IPS-15b (cell line): Measurements from ENCODE around the gene CD164L2.
A peak's percentile ranks its signal among the peaks of the same experiment; 100 is the strongest.
"Not testable (repeated sequence)": the region's sequence is repeated elsewhere in the genome, so short reads cannot be mapped to it uniquely, and the experiment has no call there.

Experiments
- H3K27me3 ChIP-seq: one replicate; pipeline ENCODE4 v1.6.1; 2013; ENCODE audit warnings: low read length; ENCODE audit not compliant: control insufficient read depth, insufficient read depth
- H3K36me3 ChIP-seq: one replicate; pipeline ENCODE4 v1.6.1; 2013; ENCODE audit warnings: low read length; ENCODE audit not compliant: control insufficient read depth, insufficient read depth
- H3K4me1 ChIP-seq: one replicate; pipeline ENCODE4 v1.6.1; 2013; ENCODE audit warnings: mild to moderate bottlenecking, low read length; ENCODE audit not compliant: control insufficient read depth, insufficient read depth
- H3K4me3 ChIP-seq: one replicate; pipeline ENCODE4 v1.5.1; 2013; ENCODE audit warnings: low read depth, low read length
- H3K9ac ChIP-seq: one replicate; pipeline ENCODE4 v1.6.1; 2013; ENCODE audit warnings: low read depth, mild to moderate bottlenecking, low read length
- H3K9me3 ChIP-seq: one replicate; pipeline ENCODE4 v1.6.1; 2013; ENCODE audit warnings: mild to moderate bottlenecking, low read length; ENCODE audit not compliant: control insufficient read depth, insufficient read depth

Gene CD164L2

DNA sequence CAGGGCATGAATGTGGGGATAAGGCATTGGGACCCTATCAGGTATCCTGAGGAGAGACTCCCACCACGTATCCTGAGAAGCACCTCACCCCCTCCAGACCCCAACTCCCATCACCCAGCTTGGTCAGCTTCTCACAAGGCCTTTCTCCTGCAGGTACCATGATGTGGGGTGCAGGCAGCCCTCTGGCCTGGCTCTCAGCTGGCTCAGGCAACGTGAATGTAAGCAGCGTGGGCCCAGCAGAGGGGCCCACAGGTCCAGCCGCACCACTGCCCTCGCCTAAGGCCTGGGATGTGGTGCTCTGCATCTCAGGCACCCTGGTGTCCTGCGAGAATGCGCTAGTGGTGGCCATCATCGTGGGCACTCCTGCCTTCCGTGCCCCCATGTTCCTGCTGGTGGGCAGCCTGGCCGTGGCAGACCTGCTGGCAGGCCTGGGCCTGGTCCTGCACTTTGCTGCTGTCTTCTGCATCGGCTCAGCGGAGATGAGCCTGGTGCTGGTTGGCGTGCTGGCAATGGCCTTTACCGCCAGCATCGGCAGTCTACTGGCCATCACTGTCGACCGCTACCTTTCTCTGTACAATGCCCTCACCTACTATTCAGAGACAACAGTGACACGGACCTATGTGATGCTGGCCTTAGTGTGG, 10.6 kb upstream of the CD164L2 start:
- H3K27me3 ChIP-seq, result no peaks in the 10 kb centered on the region
- peaks cover 9% of the 10 kb centered on the region for H3K36me3 ChIP-seq
- H3K9me3 ChIP-seq, result no peaks in the 10 kb centered on the region
- peak overlapping the region; percentile 90 for H3K4me3 ChIP-seq
- no peak overlapping the region for H3K9ac ChIP-seq
- peaks cover 10% of the 10 kb centered on the region for H3K4me1 ChIP-seq

DNA sequence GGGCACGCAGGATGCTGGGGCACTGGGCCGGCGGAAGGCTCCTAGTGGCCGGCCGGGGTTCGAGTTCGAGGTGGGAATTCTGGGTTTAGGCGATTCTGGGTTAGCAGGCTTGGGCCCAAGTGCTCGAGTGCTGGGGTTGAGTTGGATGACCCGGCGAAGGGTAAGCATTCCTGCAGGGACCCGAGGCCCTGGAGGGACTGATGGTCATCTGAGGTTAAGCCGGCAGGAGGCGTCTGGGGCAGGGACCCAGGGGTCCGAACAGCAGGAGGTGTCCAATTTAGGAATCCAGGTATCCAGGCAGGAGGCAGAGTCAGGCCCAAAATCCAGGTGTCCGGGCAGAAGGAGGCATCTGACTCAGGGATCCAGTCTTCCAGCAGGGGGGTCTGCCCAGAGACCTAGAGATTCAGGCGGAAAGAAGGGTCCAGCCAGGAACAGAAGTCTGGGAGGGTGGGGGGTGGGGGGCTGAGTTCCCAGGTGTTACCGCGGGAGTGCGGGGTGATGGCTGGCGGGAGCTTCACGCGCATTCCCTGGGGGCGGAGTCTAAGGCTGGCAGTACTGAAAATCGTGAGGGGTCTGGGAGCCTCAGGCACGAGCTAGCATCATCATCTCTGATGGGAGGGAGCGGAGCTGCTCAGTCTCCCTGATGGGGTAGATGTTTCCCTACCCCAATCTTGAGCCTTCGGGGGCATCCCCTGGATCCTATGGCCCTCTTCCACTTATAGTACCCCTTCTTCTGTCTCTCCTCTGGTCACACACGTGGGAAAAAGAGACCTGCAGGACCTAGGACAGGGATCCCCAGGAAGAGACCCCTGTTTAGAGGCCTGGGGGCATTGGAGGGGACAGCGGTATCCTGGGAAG, 9.9 kb upstream of the CD164L2 start:
- H3K4me1 ChIP-seq, result peaks cover 8% of the 10 kb centered on the region
- H3K36me3 ChIP-seq, result peaks cover 9% of the 10 kb centered on the region
- H3K27me3 ChIP-seq, result no peaks in the 10 kb centered on the region
- H3K9me3 ChIP-seq, result no peaks in the 10 kb centered on the region
- peak overlapping the region; percentile 90 for H3K4me3 ChIP-seq
- peak overlapping the region; percentile 60 for H3K9ac ChIP-seq

DNA sequence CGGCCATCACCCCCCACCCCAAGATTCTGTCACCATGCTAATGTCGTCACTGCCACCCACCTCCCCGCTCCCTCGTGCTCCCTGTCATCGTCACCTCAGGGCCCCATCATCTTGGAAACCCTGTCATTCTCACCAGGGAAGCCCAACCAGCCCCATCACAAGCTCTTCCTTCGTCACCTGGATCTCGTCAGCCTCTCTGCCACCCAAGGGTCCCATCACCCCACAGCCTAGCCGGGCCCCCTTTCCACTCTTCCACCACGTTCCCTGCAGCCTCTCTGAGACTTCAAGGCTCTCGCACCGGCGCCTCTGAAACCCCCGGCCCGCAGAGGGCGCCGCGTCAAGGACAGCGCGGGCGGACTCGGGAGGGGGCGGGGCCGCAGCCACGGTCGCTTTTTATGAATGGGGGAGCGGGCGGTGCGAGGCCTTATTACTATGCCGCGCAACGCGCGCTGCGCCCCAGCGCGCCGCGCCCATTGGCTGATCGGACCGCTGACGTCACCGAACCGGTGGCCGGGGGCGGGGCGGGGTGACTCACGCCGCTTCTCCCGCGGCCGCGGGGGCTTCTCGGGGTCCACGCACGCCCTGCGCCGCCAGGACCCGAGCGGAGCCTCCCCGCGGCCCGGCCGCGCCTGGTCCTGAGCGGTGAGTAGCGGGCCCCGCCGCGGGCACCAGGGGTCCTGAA, 9.1 kb upstream of the CD164L2 start, which contains the start of gene GPR3:
Gene GPR3, plus strand, starts transcription at position 527 of the 682 bp plus-strand sequence. CDS start 1,177 bp downstream, outside the sequence.
- Histone ChIP-seq H3K27me3 (no peaks in the 10 kb centered on the region), H3K9ac (peak within 1 kb of the TSS; percentile 60), H3K4me3 (peak within 1 kb of the TSS; percentile 90), H3K9me3 (no peaks in the 10 kb centered on the region), H3K36me3 (peaks cover 9% of the 10 kb centered on the region), H3K4me1 (peaks cover 4% of the 10 kb centered on the region)

GRCh38 chr1:27391511-27392095, 8.5 kb upstream of the CD164L2 start:
- Histone ChIP-seq H3K27me3 (no peaks in the 10 kb centered on the region), H3K9ac (peak overlapping the region; percentile 12)

GRCh38 chr1:27388337-27389005, 5.3 kb upstream of the CD164L2 start:
- Histone ChIP-seq H3K9me3 (no peaks in the 10 kb centered on the region), H3K4me1 (peaks cover 6% of the 10 kb centered on the region), H3K9ac (no peak overlapping the region), H3K4me3 (no peak overlapping the region), H3K27me3 (no peaks in the 10 kb centered on the region), H3K36me3 (no peaks in the 10 kb centered on the region)

More at GRCh38 chr1:27391511-27392095, 8.5 kb upstream of the CD164L2 start:
- Histone ChIP-seq H3K9me3 (no peaks in the 10 kb centered on the region), H3K4me3 (peak overlapping the region; percentile 68), H3K4me1 (peaks cover 4% of the 10 kb centered on the region), H3K36me3 (peaks cover 9% of the 10 kb centered on the region)

DNA sequence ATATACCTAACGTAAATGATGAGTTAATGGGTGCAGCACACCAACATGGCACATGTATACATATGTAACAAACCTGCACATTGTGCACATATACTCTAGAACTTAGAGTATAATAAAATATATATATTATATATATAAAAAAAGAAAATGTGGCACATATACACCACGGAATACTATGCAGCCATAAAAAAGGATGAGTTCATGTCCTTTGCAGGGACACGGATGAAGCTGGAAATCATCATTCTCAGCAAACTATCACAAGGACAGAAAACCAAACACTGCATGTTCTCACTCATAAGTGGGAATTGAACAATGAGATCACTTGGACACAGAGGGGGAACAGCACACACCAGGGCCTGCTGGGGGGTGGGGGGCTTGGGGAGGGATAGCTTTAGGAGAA, 1.7 kb upstream of the CD164L2 start:
- not testable (repeated sequence) for H3K9me3 ChIP-seq, H3K36me3 ChIP-seq, H3K9ac ChIP-seq, H3K4me1 ChIP-seq, H3K4me3 ChIP-seq
- peaks cover 11% of the 10 kb centered on the region for H3K27me3 ChIP-seq

DNA sequence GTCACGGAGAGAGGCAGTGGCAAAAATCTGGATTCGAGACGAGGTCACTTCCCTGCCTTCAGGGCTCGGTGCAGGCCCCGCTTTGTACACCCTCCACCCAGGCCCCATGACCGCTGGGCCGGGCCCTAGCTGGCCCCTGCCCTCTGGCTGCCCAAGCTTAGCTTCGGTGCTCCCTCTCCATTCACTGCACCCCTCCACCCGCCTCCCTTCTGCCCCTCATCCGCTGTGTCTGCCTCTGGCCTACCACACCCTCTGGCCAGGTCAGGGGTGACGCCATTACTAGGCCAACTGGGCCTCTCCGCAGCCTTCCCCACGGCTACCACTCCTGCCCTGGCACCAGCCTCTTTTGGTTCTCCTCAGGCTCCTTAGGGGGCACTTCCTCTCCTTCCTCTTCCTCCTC, 528 bp upstream of the CD164L2 start:
- peaks cover 3% of the 10 kb centered on the region for H3K4me1 ChIP-seq
- no peak overlapping the region for H3K9ac ChIP-seq
- no peak overlapping the region for H3K4me3 ChIP-seq
- H3K27me3 ChIP-seq, result peaks cover 11% of the 10 kb centered on the region
- no peaks in the 10 kb centered on the region for H3K36me3 ChIP-seq
- H3K9me3 ChIP-seq, result no peaks in the 10 kb centered on the region

- H3K36me3 ChIP-seq, result no peaks in the 10 kb centered on the region
- H3K9me3 ChIP-seq, result no peaks in the 10 kb centered on the region
- H3K9ac ChIP-seq, result no peak overlapping the region
These were observed 967 bp downstream of the CD164L2 start for GRCh38 chr1:27381969-27382762.

DNA sequence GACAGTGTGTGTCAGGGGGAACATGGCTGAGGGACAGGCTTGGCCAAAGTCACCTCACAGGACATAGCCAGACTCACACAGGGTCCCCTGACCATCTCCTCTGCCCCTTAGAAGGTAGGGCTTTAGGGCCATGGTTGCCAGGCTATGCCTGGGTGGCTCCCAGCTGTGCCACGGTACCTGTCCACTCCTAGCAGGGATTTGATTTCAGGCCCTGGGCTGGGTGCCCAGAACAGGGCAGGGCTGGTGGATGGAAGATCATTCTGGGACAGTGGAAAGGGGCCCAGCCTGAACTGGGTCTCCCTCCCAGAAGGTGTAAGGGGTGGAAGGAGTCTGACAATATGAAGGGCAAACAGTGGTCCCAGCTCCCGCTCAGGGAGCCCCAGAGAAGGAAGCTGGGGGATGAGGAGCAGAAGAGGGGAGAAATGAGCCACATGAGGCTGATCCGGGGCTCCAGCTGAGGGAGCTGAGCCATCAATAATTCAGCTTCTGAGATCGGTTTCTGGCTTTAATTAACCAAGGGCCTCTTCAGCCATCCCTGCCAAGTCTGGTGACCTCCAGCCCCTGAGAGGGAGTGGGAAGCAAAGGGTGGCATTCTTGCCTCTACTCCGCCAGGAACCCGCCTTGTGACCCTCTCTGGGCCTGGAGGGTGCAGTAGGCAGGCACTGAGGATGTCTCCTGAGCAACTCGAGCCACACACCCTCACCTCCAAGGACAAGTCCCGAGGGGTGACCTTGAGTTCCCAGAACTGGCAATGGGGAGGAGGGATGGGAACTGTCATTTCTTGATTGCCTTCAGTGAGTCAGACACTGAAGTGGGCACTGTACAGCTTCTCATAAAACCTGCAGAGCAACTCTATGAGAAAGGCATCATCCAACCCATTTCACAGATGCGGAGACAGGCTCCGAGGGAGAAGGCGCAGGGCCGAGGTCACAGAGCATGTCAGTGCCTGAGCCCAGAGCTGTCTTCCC, 2.1 kb downstream of the CD164L2 start:
- Histone ChIP-seq H3K36me3 (no peaks in the 10 kb centered on the region), H3K9ac (no peak overlapping the region), H3K4me1 (peaks cover 3% of the 10 kb centered on the region), H3K27me3 (peaks cover 11% of the 10 kb centered on the region), H3K9me3 (no peaks in the 10 kb centered on the region), H3K4me3 (no peak overlapping the region)

More at GRCh38 chr1:27381969-27382762, 967 bp downstream of the CD164L2 start:
- Histone ChIP-seq H3K4me3 (no peak overlapping the region), H3K27me3 (peaks cover 11% of the 10 kb centered on the region), H3K4me1 (peaks cover 3% of the 10 kb centered on the region)

DNA sequence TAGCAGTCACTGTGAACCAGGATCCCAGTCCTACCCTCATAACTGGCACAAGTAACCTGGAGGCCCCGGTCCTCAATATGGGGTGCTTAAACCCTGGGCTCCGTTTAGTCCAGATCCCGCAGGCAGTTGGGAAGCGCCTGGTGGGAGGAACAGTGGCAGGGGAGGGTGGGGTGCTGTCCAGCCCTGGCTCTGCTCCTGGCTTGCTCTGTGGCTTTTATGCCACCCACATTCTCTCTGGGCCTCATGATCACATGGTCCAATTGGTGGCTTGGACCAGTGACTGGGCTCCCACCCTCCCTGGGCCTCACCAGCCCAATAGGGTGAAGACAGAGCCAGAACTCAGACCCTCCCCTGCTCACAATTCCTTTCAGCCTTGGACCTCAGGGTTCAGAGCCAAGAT, 2.9 kb downstream of the CD164L2 start:
- H3K4me1 ChIP-seq, result peaks cover 3% of the 10 kb centered on the region
- H3K9ac ChIP-seq, result no peak overlapping the region
- H3K36me3 ChIP-seq, result no peaks in the 10 kb centered on the region
- H3K27me3 ChIP-seq, result peaks cover 11% of the 10 kb centered on the region
- H3K9me3 ChIP-seq, result no peaks in the 10 kb centered on the region
- no peak overlapping the region for H3K4me3 ChIP-seq
